GM19324 (cell line): ENCODE results near the gene PRPS1.
"Not testable (repeated sequence)": the region's sequence is repeated elsewhere in the genome, so short reads cannot be mapped to it uniquely, and the experiment has no call there.

Experiments
- ATAC-seq: cut with Tn5 transposase; IDR thresholded peaks from one replicate; pipeline ENCODE4 v1.9.1; 2021; ENCODE audit warnings: mild to moderate bottlenecking, moderate library complexity; ENCODE audit not compliant: unreplicated experiment, low FRiP score

Gene PRPS1

DNA sequence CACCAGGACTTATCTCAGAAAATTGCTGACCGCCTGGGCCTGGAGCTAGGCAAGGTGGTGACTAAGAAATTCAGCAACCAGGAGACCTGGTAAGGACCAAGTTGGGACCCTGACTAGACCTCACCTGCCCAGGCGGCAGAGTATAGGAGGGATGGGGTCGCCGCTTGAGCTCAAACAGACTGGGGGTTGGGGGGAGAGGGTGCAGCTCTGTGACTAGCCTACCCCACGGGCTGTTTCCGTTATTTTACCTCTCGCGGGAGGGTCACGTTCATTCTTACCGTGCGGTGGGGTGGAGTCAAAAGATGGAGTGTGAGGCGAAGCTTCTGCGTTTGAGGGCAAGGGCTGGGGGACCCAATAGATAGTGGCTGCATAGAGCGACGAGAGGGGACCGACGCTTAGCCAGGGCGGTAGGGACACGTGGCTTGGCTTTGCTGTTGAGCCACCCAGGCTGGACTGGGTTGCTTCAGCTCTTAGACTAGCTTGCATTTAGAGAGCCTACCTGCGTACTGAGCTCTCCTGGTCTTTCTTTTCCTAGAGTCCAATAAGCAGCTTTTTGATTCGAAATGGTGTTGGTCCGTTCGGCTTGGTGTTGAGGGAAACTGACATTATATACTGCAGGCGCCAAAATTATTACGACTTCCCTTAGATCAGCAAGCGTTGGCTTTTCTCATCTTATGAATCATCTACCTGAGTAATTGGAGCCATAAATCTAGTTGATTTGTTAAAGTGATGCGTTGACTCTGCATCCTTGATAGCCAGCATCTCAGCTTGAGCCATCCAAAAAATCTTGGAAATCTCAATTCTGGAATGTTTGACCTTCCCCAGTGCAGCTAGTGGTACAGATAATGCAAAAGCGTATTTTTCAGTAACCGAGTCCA lies 591 bp downstream of the PRPS1 start:
- peak; percentile 34 for ATAC-seq

DNA sequence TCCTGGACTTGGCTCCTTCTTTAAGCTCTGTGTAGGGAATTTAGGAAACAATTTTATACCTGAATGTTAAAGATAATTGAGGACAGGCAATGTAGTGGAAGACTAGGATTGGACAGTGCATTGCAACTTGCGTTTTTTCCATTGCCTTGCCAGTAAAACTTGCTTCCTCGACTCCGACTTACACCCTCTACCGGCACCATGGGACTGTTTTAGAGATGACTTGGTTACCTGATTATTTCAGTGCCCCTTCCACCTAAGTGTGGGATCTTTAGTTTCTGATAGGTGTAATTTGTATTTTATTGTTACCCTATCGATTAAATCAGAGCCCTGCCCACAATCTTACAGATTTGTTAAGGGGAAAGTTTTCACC lies 1.2 kb downstream of the PRPS1 start:
- no peak for ATAC-seq

DNA sequence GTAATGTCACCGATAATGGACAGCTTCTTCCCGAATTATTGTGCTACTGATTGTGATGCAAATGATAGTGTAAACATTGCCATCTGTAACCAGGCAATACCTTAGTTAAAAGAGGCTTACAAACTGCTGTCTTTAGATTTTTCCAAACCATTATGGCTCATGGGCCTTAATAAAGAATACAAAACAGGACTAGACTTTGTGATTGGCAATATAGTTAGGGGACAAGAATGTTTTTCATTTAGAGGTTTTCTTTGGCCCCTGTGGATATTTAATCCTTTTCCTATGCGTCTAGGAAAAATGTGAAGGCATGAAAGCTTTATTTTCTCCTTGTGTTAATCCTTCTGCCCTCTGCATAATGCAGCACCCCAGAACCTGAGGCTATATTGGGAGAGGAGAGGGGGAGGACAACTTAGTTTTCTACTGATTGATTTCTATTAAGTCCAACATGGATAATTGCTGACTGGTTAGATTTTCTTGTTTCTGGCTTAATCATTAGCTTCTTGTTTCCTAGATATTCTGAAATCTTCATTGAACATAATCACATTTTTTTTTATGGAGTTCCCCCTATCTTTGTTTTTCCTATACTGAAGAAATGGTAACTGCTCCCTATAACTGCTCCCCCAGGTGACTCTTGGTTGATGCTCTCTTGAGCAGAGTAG lies 1.9 kb downstream of the PRPS1 start:
- ATAC-seq = no peak

DNA sequence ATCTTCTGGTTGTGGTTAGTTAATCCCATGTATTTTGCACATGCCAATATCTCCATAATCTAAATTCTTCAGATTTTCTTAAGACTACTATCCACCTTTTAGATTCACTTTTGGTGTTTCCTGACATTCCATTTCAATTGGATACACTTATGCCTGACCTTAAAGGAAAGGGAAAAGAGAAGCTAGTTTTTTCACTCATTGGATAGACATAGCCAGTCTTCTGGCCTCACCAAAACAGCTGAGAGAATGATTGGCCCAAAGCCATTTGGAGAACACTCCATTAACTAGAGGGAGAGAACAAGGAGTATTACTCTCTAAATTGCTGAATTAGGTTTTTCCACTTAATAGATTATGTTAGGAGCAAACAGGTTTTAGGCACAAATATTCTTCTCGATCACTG lies 4.0 kb downstream of the PRPS1 start:
- no peak for ATAC-seq

DNA sequence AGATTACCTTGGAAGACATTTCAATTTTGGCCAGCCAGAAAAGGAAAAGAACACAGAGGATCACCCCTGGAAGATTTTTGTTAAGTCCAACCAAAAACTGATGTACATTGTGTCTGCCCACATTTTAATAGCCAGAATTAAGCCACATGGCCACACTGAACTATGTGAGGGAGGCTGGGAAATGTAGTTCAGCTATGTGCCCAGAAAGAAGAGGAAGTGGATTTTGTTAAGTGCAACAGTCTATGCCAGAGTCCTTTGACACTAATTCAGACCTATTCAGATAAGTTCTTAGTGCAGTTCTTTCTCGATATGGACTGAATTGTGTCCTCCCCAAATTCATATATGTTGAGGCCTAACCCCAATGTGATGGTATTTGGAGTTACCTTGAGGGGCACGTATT lies 18.4 kb downstream of the PRPS1 start:
- ATAC-seq = no peak

DNA sequence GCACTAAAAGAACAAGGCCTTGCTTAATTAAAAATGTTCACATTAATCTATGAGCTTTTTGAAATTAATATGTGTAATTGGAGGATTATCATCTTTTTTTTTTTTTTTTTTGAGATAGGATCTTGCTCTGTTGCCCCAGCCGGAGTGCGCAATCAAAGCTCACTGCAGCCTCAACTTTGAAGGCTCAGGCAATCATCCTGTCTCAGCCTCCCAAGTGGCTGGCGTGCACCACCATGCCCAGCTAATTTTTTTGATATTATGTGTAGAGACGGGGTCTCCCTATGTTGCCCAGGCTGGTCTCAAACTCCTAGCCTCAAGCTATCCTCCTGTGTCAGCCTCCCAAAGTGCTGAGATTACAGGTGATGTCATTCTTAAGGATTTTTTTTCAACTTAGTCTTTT lies 20.0 kb downstream of the PRPS1 start:
- no peak for ATAC-seq

DNA sequence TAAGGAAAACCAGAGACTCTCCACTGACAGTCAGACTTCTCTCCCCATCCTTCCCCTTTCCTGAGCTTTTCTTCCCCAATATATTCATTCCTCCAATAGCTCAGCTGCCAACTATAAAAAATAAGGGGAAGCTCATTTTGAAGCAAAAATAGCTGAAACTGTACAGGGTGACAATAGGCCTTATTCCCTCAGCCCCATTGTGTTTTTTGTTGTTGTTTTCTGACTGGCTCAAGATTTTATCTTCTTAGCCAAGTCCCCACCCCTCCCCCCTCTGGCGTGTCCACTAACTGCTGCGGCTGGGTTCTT lies 26.2 kb downstream of the PRPS1 start:
- ATAC-seq = no peak

DNA sequence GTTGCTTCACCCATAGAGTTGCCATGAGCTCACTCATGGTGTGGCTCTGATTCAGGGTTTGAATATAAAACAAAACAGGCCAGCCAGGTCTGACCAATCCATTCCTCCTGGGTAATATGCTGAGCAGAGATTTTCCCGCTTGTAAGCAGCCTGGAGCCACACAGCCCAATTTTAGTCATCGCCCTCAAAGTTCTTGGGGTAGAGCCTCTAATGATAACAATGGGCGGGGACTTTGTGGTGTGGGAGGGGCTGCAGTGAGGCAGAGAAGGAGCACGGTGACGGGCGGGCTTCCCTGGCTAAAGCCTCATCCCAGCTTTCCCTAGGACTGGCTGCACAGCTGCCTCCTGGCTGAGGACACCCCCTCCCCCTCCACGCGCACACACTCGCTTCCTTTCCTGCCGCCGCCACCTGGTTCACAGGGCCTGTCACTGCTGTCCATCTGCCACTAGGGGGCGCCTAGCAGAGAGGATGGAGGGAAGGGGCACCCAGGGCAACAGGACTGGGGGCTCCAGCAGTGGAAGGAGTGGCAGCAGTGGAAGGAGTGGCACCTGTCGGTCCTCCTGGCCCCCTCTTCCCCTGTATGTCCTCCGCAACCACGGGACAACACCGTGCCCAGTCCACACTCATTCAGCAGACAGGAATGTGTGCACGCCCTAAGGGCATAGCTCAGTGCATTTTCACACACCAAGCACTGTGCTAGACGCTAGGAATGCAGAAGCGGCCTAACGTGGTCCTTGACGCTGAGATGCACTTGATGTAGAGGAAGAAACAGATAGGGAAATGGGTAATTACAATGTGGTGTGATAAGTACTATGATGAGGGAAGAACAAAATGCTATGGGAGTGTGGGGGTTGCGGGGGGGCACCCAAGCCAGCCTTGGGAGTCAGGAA lies 26.8 kb downstream of the PRPS1 start:
- ATAC-seq = peak; percentile 63

DNA sequence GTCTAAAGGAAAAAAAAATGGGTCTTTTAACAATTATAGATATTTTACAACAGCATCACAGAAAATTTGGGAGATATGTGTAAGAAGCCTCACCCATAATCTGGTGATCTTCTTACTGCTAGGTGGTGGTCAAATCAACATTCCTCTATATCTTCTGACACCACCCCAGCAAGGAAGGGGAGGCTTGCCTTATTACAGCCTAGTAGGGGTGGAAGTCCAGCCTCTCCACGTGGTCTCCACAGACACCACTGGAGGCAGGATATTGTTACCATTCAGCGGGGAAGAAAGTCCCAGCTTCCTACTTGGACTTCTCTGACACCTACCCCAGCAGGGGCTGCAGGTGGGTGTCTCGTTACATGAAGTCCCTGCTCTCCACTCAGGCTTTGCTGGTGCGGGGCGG lies 28.7 kb downstream of the PRPS1 start:
- no peak for ATAC-seq

DNA sequence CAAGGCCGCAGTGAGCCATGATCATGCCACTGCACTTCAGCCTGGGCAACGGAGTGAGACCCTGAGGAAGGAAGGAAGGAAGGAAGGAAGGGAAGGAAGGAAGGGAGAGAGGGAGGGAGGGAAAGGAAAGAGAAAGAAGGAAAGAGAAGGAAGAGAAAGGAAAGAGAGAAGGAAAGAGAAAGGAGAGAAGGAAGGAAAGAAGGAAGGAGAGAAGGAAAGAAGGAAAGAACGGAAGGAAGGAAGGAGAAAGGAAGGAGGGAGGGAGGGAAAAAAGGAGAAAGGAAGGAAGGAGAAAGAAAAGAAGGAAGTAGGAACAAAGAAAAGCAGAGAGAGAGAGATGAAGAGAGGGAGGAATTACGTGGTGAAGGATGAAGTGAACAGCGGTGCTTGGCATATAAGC lies 30.4 kb downstream of the PRPS1 start:
- ATAC-seq = no peak

DNA sequence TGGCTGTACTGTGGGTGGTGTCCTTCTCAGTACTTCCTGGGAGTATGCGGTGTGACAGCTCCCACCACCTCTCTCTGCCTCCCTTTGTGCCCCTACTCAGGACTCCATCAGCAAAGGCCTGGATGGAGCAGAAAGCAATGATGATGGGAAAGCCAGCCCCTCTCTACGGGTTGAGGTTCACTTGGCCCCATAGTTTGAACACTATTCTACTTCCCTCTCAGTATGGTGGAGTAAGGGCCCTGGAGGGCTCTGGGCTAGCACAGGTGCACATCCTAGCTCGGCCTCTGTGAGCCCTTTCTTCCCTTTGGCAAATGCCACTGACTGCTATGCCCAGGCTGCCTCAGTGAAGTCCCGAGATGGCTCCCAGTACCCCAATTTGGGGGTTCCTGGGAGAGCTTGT lies 31.0 kb downstream of the PRPS1 start:
- ATAC-seq = no peak

DNA sequence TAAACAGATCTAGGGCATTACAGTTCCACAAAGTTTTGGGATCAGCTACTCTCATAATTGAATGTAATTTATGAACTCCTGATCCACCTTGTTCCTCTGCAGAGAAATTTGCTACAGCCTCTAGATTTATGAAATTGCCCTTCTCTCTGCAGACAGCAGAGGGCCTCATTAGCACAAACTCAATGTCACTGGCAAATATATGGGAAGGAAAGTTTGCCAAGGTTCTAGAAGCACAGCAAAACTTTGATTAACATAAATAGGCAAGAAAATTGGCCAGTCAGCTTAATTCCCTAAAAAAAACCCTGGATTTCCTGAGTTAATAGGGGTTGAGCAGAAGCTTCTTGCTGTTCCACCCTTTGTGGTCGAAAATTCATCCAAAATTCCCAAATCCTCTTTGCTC lies 31.5 kb downstream of the PRPS1 start:
- ATAC-seq = no peak

DNA sequence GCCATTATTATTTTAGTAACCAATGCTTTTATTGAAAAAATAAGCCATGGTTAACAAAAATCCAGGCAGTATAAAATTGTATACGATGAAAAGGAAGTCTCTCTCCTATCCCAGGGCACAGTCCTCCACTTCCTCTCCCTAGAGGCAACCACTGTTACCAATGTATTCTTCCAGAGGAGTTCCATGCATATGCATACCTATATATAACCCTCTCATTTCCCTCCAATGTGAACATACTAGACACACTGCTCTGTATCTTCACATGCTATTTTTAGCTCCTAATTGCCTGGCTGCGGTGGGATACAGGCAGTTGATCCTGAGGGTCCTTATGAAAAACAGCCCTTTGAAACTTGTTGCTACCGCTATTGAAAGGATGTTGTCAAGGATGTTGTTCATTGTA lies 33.8 kb downstream of the PRPS1 start:
- no peak for ATAC-seq

DNA sequence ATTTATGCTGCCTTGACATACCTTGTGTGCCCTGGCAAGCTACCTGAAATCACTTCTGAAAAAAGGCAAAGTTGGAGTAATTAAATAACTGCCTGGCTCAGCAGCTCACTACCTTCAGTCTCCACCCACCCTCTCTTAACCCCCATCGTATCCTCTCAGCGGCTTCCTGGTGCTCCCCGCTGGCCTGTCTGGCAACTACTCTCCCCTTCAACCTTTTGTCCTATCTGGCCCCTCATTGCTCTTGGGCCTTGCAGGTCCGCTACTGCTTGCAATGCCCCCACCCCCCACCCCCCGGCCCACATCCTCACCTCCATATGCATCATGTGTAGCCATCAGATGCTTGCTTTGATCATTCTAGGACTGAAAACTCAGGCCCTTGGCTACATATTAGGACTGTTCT lies 34.5 kb downstream of the PRPS1 start:
- no peak for ATAC-seq

DNA sequence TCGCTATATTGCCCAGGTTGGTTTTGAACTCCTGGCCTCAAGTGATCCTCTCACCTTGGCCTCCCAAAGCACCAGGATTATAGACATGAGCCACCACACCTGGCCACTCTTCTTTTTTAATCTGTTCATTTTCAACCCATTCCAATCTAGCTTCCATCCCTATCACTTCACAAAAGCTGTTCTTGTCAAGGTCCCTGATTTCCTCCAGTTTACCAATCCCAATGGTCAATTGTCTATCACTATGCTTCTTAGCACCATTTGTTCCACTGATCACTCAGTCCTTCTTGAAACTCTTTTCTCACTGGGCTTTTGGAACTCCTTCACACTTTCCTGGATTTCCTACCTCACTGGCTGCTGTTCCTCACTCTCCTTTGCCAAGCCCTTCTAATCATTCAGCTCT lies 38.6 kb downstream of the PRPS1 start:
- no peak for ATAC-seq

DNA sequence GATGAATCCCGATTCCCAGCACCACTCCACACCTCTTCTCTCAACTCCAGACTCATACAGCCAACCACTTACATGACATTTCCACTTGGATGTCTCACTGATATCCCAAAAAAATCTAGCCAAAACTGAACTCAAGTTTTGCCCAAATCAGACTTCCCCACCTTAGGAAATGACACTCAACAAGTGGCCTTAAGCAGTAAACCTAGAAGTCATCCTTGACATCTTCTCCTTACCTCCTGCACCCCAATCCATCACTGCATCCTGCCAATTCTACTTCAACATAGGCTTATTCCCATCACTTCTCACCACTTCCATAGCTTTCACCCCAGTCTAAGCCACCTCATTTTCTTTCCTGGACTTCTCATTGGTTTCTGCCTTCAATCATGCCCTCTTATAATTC lies 39.1 kb downstream of the PRPS1 start:
- ATAC-seq = no peak

DNA sequence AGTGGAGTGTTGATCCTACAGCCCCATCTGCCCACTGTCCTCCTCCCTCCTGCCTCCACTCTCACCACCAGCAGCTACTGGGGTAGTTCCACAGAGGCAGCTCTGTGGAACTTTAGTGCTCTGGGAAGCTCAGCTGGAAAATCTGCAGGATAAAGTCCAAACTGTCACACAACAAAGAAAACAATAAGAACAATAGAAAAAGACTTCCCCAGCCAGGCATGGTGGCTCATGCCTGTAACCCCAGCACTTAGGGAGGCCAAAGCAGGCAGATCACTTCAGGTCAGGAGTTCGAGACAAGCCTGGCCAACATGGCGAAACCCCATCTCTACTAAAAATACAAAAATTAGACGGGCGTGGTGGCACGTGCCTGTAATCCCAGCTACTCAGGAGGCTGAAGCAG lies 40.4 kb downstream of the PRPS1 start:
- ATAC-seq = not testable (repeated sequence)

DNA sequence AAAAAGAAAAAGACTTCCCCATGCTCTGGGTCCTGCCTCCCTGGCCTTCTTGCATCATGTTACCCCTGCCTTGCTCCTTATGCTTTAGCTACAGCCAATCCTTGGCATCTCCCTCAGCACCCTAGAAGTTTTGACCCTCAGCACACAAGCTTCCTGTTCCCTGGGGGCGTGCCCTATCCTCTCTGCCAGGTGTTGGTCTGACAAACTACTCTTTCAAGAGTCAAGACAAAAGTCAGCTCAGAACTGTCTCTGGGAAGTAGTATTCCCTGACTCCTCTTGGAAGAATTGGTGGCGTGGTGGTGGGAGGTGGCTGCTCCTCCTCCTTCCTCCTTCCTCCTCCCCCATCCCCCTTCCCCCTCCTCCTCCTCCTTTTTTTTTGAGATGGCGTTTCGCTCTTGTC lies 41.0 kb downstream of the PRPS1 start:
- ATAC-seq = no peak

DNA sequence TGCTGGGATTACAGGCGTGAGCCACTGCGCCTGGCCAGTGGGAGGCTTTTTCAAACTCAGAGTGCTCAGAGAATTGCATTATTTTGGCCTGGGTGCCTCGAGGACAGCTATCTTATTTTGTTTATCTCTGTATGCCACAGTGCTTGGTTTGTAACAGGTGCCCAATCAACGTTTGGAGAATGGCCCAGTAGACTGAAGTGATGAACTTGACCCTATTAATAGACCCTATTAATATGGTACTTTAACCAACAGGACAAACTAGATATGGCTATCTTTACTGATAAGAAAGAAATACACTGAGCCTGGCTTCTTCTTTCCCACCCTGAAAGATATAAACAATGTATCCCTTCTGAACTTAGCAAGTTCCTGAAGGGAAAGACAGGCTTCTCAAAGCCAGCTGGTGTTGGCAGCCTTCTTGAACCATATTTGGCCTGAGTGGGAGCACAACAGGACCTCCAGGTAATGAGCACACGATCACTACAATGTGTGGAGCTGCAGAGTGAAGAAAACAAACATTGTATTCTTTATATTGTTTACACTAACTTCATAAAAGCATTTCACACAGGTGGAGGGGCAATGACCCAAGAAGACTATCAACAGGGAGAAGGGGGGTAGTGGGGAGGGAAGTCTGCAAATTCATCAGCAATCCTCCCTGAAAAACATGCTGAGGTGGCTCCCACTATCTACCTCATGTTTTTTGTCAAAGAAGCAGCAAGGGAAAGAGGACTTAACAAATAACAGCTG lies 41.7 kb downstream of the PRPS1 start:
- ATAC-seq = no peak

DNA sequence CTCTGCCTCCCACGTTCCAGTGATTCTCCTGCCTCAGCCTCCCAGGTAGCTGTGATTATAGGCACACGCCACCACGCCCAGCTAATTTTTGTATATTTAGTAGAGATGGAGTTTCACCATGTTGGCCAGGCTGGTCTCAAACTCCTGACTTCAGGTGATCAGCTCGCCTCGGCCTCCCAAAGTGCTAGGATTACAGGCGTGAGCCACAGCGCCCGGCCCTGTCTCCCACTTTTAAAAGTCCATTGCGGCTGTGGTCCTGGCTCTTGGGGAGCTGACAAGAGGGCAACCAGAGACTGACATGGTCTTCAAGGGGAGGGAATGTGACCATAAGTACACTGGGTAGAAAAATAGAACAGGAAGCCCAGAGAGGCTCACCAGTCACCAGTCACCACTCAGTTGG lies 42.9 kb downstream of the PRPS1 start:
- ATAC-seq = not testable (repeated sequence)

DNA sequence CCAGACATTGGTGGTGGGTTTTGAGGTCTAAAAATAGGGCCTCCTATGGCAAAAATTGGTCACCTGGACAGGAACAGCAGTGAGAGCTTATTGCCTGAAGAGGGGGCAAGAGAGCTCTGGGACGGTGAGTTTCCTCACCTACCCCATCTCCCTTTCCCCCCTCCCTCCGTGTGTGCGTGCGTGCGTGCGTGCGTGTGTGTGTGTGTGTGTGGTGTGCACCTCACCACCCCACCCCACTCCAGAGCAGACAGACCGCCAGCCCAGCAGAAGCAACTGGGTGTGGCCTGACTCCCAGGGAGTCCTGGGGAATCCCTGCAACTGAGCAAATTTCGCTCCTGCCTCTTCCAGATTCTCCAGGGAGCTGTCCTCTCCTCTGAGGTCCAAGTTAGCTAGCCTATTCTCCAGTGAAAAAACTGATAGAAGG lies 44.7 kb downstream of the PRPS1 start:
- no peak for ATAC-seq
